Activated T-cell treated with anti-CD3 and anti-CD28 coated beads for 4 hours (primary cell): ENCODE data around the gene SLC4A11.
A peak's percentile ranks its signal among the peaks of the same experiment; 100 is the strongest.
"Not testable (repeated sequence)": the region's sequence is repeated elsewhere in the genome, so short reads cannot be mapped to it uniquely, and the experiment has no call there.

Source experiments
- DNase-seq: peaks from one replicate; pipeline ENCODE4 v3.0.0-alpha.2; 2020

The SLC4A11 gene

DNA sequence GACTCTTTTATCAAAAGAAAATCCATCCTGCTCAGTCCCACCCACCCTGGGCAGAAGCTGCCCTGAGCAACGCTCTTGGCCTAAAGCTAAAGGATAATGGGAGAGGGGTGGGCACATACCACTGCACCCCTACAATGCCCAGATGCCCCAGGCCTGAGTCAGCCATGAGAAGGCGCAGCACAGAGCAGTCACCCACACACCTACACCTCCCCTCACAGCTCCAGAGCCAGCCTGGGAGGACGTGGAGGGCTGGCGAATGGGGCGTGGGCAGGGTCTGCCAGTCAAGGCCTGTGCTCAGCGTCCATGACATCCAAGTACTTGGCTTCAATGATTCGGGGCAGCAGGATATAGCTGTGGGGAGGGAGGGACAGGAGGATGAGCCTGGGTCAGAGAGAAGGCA, 11.5 kb downstream of the SLC4A11 start:
- no peak for DNase-seq

DNA sequence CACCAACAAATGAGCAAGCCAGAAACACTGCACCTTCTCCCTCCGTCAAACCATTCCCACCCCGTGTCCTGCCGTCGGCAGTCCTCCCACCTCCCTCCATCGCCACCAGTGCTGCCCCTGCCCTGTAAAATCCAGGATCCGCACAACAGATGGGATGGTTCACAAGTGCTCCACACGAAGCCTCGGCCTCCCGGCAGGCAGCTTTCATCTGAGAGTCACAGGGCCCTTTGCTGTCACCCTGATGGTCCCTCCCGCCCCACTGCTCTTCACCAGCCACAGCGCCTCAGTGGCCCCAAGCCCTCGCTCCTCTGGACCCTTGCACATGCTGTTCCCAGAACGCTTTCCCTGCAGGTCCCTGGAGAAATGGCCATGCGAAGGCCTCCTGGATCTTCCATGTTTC, 12.1 kb downstream of the SLC4A11 start:
- DNase-seq = no peak

DNA sequence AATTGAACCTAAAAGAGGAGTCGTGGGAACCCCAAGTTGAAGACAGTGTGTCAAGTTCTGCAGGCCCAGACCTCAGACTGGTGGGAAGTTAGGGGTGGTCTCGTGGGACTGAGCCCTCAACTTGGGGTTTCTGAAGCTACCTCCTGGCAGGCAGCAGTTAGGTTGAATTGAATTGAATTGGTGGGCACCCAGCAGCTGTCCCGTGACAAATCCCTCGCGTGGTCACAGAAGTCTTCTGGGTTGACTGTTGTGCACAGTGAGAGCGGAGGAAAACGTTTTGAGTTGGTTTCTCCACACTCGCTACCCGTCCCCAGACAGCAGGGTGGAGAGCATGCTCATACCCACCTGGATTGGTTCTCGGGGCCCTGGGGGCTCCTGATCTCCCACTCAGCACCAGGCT, 12.9 kb downstream of the SLC4A11 start:
- no peak for DNase-seq

DNA sequence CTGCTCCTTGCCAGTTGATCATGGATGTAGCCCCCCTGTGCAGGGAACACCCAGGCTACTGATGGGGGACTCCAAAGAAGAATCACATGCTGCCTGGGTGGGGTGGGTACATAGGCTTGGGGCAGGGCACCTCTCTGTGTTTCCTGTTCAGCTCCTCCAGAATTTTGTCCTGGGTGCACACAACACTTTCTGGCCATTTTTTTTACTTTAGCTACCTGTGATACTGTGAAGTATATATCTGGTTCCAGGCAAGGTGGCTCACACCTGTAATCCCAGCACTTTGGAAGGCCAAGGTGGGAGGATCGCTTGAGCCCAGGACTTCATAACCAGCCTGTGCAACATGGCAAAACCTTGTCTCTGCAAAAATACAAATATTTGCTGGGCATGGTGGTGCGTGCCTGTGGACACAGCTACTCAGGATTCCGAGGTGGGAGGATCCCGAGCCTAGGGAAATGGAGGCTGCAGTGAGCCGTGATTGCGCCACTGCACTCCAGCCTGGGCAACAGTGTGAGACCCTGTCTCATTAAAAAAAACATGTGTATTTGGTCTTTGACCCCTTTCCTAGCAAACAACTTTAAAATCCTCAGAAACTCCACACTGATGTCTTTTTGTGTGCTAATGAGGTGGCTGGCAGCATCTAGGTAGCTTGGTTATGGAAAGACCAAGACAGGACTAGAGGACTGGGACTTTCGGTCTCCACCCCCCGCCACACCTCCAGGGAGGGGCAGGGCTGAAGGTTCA, 14.1 kb downstream of the SLC4A11 start:
- no peak for DNase-seq

DNA sequence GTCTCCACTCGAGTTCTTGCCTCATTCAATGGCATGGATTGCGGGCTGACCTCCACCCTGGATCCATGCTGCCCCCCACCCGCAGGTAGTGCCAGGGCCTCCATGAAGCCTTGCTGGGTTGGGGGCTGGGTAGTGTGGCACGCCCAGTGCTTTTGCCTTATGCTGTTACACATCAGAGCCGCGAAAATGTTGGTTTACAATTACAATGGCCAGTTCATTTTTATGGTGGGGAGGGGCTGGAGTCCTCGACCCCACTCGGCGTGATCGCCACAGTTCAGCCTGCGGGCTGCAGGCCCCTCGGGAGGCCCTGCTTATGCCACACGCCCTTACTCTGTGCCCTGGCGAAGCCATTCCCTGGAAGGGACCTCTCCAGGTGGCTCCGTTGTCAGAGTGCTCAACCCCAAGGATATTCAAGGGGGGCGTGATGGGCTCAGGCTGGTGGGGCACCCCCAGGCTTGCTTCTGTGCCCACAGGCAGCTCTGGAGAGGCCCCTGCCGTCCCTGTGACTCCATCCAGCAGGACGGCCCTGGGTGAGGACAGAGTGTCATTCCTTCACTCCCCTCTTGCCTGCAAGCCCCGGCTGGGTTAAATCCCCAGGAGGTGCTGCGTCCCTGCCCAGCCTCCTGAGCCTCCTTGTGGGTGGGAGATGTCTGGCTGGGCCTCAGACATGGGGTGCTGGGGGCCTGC, 14.9 kb downstream of the SLC4A11 start:
- no peak for DNase-seq

DNA sequence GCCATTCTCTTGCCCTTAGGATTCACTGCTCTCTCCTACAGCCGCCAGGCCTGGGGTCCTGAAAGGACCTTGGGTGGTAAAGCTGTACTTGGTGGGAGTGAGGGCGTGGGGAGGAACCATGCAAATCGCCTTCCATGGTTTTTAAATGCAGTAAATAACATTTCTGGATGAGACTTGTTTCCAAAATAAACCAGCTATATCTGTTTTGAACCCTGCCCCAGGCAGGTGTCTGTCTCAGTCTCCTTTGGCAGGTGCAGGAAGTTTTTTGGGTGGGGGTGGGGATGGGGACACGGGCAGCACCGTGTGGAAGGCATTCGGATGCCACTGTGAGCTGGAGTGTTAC, 15.4 kb downstream of the SLC4A11 start:
- DNase-seq = no peak

DNA sequence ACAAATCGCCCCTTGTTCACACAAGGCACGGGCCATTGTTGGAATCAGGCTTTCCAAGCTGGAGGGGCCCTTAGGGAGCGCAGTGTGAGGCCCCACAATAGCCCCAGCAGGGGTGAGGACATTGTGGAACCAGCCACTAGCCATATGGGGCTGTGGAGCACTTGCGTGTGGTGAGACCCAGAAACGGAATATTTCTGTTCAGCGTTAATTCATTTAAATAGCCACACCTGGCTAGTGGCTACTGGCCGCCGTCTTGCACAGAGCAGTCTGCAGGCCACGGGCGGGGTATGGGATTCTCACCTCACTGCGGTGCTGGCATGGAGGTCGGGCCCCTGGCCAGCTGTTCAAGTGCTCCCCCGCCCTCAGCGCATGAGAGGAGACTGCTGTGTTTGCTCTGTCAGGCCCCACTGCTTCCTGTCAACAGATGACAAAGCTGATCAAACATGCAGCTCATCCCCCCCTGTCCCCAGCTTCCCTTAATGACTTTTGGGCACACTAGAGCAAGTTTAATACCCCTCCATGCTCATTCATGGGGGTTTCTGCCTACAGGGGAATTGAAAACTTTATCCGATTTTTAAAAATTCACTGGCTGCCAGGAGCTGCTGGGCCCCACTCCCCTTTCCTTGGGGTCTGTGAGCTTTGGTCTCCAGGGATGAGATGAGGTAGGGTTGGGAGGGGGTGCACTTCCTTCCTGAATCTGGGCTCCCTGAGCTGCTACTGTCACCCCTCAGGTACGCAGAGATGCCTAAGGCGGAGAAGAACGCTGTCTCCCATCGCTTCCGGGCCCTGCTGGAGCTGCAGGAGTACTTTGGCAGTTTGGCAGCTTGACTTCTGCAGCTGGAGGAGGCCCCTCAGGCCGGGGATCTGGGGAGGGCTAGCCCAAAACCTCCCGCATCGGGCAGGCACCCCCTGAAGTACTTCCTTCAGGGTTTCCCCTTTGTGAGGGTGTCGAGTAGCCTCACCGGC, 16.1 kb downstream of the SLC4A11 start:
- DNase-seq = no peak

DNA sequence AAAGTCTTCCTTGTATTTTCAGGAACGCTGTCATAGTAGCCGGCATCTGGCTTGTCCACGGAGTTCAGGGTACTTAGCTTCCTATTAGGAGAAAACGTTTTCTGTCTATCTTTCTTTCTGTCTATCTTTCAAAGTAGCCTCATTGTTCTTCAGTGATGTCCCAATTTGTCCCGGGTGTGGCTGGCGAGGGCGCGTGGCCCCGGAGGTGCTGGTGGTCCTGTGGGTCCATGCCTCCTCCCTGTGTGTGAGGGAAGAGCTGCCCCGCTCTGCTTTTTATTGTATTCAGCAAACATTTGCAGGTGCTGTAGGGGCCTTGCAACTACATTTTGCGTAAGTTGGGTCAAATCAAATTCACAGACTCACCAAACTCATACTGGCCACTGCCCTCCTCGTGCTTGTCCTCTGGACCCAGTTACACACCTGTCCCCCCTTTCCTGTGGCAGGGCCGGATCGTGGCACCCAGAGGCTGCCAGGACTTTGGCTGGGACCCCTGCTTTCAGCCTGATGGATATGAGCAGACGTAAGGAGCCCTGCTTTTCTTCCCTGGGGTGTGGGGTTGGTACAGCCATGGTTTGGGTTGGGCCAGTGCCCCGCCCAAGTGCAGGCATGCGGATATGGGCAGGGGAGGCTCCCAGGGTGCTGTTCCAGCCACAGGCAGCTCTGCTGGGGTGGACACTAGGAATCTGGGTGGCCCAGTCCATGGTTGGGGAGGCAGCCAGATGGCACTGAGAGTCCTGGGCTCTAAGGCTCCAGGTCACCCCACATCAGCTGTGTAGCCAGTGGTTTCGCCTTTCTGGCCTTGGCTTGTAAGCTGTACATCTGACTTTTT, 17.4 kb downstream of the SLC4A11 start:
- DNase-seq = no peak

DNA sequence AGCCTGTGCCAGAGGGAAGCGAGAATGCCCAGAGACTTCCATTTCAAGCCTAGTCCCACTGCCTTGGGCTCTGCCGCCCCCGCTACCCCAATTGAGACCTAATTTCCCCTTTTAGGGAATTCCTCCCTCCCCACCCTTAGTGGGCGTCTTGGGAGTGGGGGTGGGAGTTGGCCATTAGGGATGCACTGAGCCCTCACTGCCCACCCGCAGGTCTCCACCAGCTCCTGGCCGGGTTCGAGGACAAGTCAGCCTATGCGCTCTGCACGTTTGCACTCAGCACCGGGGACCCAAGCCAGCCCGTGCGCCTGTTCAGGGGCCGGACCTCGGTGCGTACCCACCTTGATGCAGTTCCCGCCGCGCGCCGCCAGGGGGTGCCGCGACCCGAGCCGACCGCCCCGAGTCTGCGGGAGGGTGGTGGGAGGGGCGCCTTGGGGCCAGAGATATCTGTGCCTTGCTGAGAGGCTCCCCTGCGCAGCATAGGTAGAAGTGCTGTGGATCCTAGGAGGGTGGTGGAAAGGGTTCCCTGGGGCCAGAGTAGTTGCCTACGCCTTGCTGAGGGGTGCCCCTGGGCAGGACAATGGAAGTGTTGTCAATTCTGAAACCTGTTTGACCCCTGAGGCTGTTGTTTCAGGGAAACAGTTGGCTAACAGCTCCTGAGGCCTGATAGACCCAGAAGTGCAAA, 20.5 kb downstream of the SLC4A11 start:
- DNase-seq = peak; percentile 70

DNA sequence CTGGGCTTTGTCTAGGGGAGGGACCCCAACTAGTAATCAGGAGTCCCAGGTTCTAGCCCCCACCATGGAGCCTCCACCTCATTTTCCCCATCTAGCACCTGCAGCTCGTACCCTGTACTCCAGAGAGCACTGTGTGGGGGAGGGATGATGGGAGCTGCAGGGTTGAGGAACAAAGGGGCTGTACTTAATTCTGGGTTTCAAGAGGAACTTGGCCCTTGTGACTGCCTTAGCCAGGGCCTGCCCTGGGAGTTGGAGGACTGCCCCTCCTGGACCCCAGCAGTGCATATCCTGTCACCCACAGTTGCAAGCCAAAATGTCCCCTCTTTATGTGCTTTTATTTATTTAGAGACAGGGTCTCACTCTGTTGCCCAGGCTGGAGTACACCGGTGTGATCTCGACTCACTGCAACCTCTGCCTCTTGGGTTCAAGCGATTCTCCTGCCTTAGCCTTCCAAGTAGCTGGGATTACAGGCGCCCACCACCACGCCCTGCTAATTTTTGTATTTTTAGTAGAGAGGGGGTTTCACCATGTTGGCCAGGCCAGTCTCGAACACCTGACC, 23.6 kb downstream of the SLC4A11 start:
- not testable (repeated sequence) for DNase-seq

DNA sequence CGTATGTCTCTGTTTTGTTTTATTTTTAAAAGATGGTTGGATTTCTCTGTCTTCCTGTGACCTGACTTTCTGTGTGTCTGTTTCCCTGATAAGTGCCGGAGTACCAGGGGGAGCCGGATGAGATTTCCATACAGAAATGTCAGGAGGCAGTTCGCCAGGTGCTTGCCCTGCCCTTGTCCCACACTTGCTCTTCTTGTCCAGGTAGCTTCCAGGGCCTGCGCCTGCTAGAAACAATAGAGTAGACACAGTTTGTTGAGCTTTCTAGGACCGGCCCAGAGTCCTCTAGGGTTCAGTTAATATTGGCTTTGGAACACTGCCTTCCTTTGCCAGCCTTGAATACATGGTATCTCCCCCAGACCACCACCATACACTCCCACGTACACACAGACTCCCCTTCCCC, 25.8 kb downstream of the SLC4A11 start:
- no peak for DNase-seq

DNA sequence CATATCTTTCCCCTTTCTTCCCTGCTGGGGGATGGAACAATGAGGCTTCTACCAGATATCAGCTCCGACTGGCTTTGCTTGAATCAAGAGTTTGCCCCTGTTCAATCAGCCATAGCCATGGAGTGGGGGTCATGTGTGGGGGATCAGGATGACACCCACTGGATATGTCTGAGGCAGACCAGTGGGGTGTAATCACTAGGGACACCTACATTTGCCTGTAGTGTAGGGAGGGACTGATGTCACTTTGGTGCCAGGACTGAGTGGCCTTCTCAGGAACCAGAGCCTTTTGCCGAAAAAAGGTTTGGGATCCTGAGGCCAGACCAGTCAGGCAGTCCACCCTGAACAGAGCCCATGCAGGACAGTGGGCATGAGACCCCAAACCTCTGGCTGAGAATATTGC, 28.6 kb downstream of the SLC4A11 start:
- no peak for DNase-seq

DNA sequence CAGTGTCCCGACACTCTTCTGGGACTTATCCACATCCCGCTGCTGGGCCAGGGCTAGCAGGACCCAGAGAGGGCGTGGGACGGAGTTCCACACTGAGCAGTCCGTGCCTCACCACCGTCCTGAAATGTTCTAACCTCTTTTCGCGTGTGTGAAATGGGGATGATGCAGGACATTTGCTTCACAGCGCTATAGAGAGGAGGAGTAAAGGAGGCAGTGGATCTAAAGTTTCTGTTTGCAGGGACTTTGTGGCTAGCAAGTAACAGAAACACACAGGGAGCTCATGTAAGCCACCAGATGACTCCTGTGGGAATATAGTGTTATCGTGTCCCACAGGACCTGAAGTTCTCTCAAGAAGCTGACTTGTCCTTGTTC, 29.1 kb downstream of the SLC4A11 start:
- DNase-seq = no peak

DNA sequence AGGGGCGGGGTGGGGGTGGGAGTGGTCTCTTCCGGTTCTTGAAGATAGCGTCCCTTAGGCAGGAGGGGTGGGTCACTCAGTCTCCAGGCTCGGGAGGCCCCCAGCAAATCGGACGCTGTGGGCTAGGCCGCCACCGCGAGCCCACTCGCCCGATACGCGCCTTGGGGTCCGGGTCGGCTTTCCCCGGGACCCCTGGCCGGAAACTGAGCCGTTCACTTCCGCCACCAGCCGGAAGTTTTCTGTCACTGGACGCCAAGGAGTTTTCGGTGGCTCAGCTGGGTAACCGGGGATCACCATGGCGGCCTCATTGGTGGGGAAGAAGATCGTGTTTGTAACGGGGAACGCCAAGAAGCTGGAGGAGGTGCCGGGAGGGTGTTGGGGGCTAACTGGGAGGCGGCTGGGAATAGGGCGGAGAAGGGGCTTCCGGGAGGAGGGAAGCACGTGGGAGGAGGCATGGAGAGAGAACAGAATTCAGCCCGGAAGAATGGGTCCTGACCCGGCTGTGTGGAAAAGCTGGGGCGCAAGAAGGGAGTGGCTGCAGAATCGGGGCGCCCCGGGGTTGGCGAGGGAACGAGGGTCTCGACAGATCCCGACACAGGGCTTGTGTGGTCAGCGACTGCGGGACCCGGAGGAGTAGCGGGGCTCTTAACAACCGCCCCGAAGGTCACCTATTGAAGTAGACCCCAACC, 29.6 kb downstream of the SLC4A11 start, which contains the start of gene ITPA:
Gene ITPA, plus strand, starts transcription at position 242 of the 689 bp plus-strand sequence. Its CDS starts 54 bp downstream, at position 296.
- DNase-seq = peak; percentile 47

DNA sequence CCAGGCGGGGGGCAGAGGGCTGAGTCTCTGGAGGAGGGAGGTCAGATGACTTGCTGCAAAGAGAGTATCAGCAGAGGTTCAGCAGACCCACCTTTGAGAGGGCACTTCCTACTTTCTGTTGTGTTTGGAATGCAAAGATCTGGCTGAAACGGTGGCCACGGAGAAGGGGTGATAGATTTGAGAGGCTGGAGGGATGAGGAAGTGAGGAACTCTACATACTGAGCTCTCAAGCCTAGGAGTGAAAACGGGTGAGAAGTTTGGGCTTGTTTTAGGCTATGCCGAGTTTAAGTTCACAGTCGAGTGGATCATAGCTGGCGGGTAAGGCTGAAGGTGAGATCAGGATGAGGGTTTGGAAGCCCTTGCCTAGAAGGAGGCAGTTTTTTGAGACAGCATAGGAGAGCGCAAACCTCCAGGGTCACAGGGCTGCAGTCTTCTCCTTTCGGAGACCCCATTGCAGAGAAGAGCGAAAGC, 30.2 kb downstream of the SLC4A11 start:
- DNase-seq = no peak

DNA sequence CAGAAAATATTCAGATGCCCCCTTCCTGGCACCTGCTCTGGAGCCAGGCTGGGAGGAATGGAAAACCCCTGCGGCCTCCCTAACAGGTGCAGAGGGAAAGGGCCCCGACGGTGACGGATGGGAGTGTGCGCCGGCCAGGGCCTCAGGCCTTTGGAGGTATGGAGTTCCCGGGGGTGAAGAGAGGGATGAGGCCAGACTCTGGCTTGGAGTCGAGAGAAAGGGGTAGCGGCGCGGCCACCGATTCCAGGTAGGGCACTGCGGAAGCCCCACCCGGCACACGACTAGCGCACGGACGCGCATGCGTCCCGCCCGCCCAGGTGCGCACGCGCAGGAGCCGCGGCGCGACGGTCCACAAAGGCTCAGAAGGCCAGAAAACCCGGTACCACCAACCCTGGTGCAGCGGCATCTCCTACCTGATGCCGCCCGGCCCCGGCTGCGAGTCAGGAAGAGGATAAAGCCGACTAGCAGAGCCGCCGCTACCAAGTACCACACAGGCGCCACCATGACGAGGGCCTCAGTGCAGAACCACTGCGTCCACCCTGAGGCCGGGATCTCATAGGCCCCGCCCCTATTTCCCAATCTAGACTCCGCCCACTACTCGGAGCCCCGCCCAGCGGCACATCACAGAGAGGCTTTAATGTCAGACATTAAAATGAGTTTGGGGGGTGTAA, 34.7 kb downstream of the SLC4A11 start, which contains the start of gene DDRGK1:
Gene DDRGK1, minus strand, starts transcription at position 559 of the 671 bp plus-strand sequence. Its CDS starts 55 bp downstream, at position 504.
- DNase-seq = peak; percentile 94

DNA sequence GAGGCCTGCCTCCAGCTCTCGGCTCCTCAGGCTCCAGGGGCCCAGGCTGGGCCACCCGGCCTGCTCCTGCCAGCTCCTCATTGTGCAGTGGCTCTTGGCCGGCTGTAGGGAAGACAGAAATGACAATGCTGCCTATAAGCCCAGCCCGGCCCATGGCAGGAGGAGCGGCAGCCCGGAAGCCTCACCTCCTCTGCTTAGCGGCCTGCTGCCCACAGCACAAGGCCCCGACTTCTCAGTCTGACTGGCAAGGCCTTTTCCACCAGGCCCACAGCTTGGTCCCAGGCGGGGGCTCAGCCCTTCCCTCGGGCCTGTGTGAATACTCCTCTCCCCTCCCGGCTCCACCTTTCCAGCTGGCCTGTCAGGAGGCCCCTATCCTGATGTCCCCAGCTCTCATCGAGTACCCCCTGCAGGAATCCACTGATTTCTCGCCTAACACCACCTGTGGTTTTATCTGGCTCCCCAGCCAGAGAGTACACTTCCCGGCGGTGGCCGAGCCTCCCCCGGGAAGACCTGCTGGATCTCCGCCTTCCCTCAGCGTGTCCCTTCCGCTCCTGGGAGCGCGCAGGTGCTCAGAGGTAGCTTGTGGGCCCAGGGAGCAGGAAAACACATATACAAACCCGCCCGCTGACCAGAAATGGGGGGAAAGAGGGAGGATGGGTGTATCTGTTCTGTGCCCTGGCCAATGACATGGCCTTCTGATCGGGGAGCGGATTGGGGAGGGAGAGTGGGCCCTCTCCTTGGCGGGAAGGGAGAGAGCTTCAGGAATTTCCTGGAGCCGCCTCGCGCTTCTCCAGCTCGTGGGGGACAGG, 35.5 kb downstream of the SLC4A11 start:
- no peak for DNase-seq

DNA sequence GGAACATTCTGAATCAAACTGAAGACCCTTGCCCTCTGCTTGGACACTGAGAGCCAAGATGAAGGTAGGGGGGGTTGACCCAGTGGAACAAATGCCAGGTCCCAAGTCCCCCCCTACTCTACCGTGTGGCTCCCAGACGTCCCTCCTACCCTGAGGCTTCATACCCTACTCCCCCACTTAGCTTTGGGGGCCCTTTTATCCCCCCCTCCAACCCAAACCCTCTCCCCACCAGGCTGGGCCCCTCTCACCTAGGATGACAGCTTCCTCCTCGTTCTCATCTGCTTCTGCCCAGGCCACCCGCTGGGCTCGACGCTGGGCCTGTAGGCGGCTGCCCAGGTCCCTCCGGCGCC, 36.0 kb downstream of the SLC4A11 start:
- DNase-seq = no peak
